ENCODE results near the gene BMPR1A.

- TF ChIP-seq ZFP30 (CRISPR knock-in tag; IDR thresholded peaks at IDR 0.05): no peak
- no peak for TF ChIP-seq RARB (CRISPR knock-in tag; IDR thresholded peaks at IDR 0.05)
- no peak for TF ChIP-seq ZNF565 (CRISPR knock-in tag; conservative IDR thresholded peaks at IDR 0.05; ENCODE audit: low read depth)
- no peak for TF ChIP-seq TOX (CRISPR knock-in tag; IDR thresholded peaks at IDR 0.05; ENCODE audit: borderline replicate concordance)
- no peak for TF ChIP-seq CSDC2 (CRISPR knock-in tag; IDR thresholded peaks at IDR 0.05)
- TF ChIP-seq ZC3H10 (CRISPR knock-in tag; IDR thresholded peaks at IDR 0.05): no peak
- no peak for TF ChIP-seq PATZ1 (CRISPR knock-in tag; IDR thresholded peaks at IDR 0.05; ENCODE audit: borderline replicate concordance)
- no peak for TF ChIP-seq OSR1 (CRISPR knock-in tag; IDR thresholded peaks at IDR 0.05)
- no peak for TF ChIP-seq TCF4 (CRISPR knock-in tag; IDR thresholded peaks at IDR 0.05; ENCODE audit: borderline replicate concordance)
- TF ChIP-seq SNAI2 (CRISPR knock-in tag; IDR thresholded peaks at IDR 0.05): no peak
- TF ChIP-seq ZNF70 (CRISPR knock-in tag; IDR thresholded peaks at IDR 0.05): no peak
- TF ChIP-seq ESRRG (CRISPR knock-in tag; IDR thresholded peaks at IDR 0.05): no peak
These were observed 200.5 kb downstream of the BMPR1A start for GRCh38 chr10:86956848-86957448.

Measured in SK-N-SH treated with all-trans-retinoic acid at 6 μM for 48 hours (cell line).